DND-41 (cell line): ENCODE measurements around the gene HOXD4.

ENCODE experiments used
- EZH2 ChIP-seq: IDR thresholded peaks from 3 replicates; pipeline ENCODE4 v1.6.1; 2012; ENCODE audit warnings: borderline replicate concordance, low read depth, mild to moderate bottlenecking, moderate library complexity, low read length, inconsistent platforms; ENCODE audit not compliant: severe bottlenecking
- TF ChIP-seq, protein P1 (sequence below): IDR thresholded peaks from 2 replicates; pipeline ENCODE4 v1.5.1; 2012; ENCODE audit warnings: borderline replicate concordance, low read length, moderate library complexity, mild to moderate bottlenecking; ENCODE audit not compliant: poor library complexity, severe bottlenecking; ENCODE audit errors: extremely low read depth

- TF ChIP-seq, protein P1, sequence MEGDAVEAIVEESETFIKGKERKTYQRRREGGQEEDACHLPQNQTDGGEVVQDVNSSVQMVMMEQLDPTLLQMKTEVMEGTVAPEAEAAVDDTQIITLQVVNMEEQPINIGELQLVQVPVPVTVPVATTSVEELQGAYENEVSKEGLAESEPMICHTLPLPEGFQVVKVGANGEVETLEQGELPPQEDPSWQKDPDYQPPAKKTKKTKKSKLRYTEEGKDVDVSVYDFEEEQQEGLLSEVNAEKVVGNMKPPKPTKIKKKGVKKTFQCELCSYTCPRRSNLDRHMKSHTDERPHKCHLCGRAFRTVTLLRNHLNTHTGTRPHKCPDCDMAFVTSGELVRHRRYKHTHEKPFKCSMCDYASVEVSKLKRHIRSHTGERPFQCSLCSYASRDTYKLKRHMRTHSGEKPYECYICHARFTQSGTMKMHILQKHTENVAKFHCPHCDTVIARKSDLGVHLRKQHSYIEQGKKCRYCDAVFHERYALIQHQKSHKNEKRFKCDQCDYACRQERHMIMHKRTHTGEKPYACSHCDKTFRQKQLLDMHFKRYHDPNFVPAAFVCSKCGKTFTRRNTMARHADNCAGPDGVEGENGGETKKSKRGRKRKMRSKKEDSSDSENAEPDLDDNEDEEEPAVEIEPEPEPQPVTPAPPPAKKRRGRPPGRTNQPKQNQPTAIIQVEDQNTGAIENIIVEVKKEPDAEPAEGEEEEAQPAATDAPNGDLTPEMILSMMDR = no peak
- no peak for TF ChIP-seq EZH2
Observed at GRCh38 chr2:176188774-176189680, 37.7 kb downstream of the HOXD4 start.
